Esophagus muscularis mucosa (tissue), 4 donors: ENCODE measurements around the gene TSPOAP1. TPM values are rescaled to one million over a fixed set of nuclear protein-coding genes. Genes with fewer than 3 reads are reported as not detected.

Experiments
- DNase-seq: peaks from one replicate; pipeline ENCODE4 v3.0.0-alpha.2; 2017; ENCODE audit errors: extremely low spot score
- H3K27ac ChIP-seq, 4 donors: fragments of 200-600 bp; sonication (generic); replicated peaks in 1 of 4; 1 replicate in 3 of 4; 2 replicates in 1 of 4; pipeline ENCODE4 v1.5.1; 2016 to 2019; ENCODE audit warnings: mild to moderate bottlenecking in 1 of 4
- H3K27me3 ChIP-seq, 4 donors: fragments of 200-600 bp; sonication (generic); one replicate each; pipeline versions ENCODE4 v1.5.1 to v1.6.0; 2016 to 2019
- H3K36me3 ChIP-seq, 4 donors: fragments of 200-600 bp; sonication (generic); one replicate each; pipeline ENCODE4 v1.5.1; 2016 to 2019
- H3K4me1 ChIP-seq, 4 donors: fragments of 200-600 bp; sonication (generic); one replicate each; pipeline ENCODE4 v1.5.1; 2016 to 2019
- H3K4me3 ChIP-seq, 4 donors: fragments of 200-600 bp; sonication (generic); 1 replicate in 2 of 4; 2 replicates in 2 of 4; pipeline ENCODE4 v1.5.1; 2016 to 2019; ENCODE audit warnings: mild to moderate bottlenecking in 4 of 4, moderate library complexity in 1 of 4
- H3K9me3 ChIP-seq, 4 donors: fragments of 200-600 bp; sonication (generic); 1 replicate in 3 of 4; 2 replicates in 1 of 4; pipeline ENCODE4 v1.5.1; 2016 to 2019
- CTCF ChIP-seq, 3 experiments: fragments of 200-600 bp in 2 of 3; fragments of 450-650 bp in 1 of 3; sonication (generic) in 2 of 3; IDR thresholded peaks; one replicate each; pipeline ENCODE4 v1.5.1; 2017 to 2019; ENCODE audit warnings: antibody characterized with exemption in 3 of 3, mild to moderate bottlenecking in 2 of 3, moderate library complexity in 1 of 3
- EP300 ChIP-seq: sonication (generic); formaldehyde crosslinking; IDR thresholded peaks from one replicate; pipeline ENCODE4 v1.6.1; 2017; ENCODE audit warnings: antibody characterized with exemption
- POLR2A ChIP-seq: fragments of 450-650 bp; IDR thresholded peaks from one replicate; pipeline ENCODE4 v1.6.1; 2017; ENCODE audit warnings: antibody characterized with exemption, moderate library complexity, mild to moderate bottlenecking, low read depth
- POLR2AphosphoS5 ChIP-seq, 2 donors: sonication (generic); formaldehyde crosslinking; IDR thresholded peaks; one replicate each; pipeline ENCODE4 v1.6.1; 2017; ENCODE audit warnings: antibody characterized with exemption in 2 of 2
- WGBS: methylation state at CpG from one replicate; pipeline ENCODE4 v1.1.5; 2018; 5-methylcytosine and 5-hydroxymethylcytosine counted together
- intact Hi-C: fragments of 100-400 bp; cut with DNase I; formaldehyde crosslinking; loops from one replicate; pipeline ENCODE4 v1.15.1; 2023
- total RNA-seq, 4 donors: library from RNA; depleted of rRNA; stranded (reverse); fragments of >200 nt; gene quantifications; one replicate each; pipeline versions ENCODE4 v1.1.0 to v1.2.1, GENCODE V29; 2016

TSPOAP1 gene
- total RNA-seq, 4 donors from 2014 or later = 10.0 to 19.0 (median 16.0) TPM

GRCh38 chr17:58267347-58268324, 61.0 kb downstream of the TSPOAP1 start:
- no peak overlapping the region for H3K4me3 ChIP-seq
- intact Hi-C loops = no loop called here
- no peaks in the 10 kb centered on the region for H3K36me3 ChIP-seq
- no peak for DNase-seq
- TF ChIP-seq CTCF (IDR thresholded peaks at IDR 0.05) = no peak
- no peak for TF ChIP-seq EP300
- TF ChIP-seq POLR2AphosphoS5 (IDR thresholded peaks at IDR 0.05) = no peak
- H3K27ac ChIP-seq = no peak overlapping the region
- no peaks in the 10 kb centered on the region for H3K4me1 ChIP-seq
- WGBS = 80% methylated on average over 16 of the region's 22 CpGs
- no peaks in the 10 kb centered on the region for H3K9me3 ChIP-seq
- peaks cover 0 to 47% (median 0%) of the 10 kb centered on the region in 4 donors for H3K27me3 ChIP-seq

GRCh38 chr17:58265902-58266875, 62.4 kb downstream of the TSPOAP1 start:
- 90% methylated on average over 7 of the region's 7 CpGs for WGBS
- H3K36me3 ChIP-seq = no peaks in the 10 kb centered on the region
- TF ChIP-seq EP300 (no peak), POLR2AphosphoS5 (IDR thresholded peaks at IDR 0.05) (no peak), POLR2A (no peak), CTCF (IDR thresholded peaks at IDR 0.05) (no peak)
- intact Hi-C loops = no loop called here
- H3K9me3 ChIP-seq = no peaks in the 10 kb centered on the region
- H3K27me3 ChIP-seq = peaks cover 0 to 51% (median 2%) of the 10 kb centered on the region in 4 donors
- no peak overlapping the region for H3K4me3 ChIP-seq
- H3K27ac ChIP-seq = no peak overlapping the region
- DNase-seq = no peak
- no peaks in the 10 kb centered on the region for H3K4me1 ChIP-seq

DNA sequence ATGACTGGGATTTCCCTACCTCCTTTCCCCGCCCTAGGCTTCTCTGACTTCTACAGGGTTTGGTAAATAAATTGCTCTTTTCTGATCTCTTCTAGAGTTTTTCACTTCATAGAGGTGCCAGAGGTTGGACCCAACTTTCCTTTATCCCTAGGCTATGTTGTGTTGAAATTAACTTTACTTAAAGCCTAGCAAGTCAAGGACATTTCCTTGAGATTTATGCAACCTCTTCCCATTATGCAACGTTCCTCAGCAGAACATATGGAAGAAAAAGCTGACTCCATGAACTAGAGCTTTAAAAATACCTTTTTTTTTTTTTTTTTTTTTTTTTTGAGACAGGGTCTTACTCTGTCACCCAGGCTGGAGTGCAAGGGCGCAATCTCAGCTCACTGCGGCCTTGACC, 63.3 kb downstream of the TSPOAP1 start:
- 76% methylated on average over 4 of the region's 4 CpGs for WGBS
- DNase-seq = no peak
- H3K4me3 ChIP-seq = no peak overlapping the region
- intact Hi-C loops = no loop called here
- peaks cover 0 to 51% (median 2%) of the 10 kb centered on the region in 4 donors for H3K27me3 ChIP-seq
- H3K4me1 ChIP-seq = no peaks in the 10 kb centered on the region
- TF ChIP-seq POLR2AphosphoS5 (IDR thresholded peaks at IDR 0.05) (no peak), EP300 (no peak), CTCF (IDR thresholded peaks at IDR 0.05) (no peak), POLR2A (no peak)
- H3K27ac ChIP-seq = no peak overlapping the region
- H3K9me3 ChIP-seq = no peaks in the 10 kb centered on the region
- H3K36me3 ChIP-seq = no peaks in the 10 kb centered on the region

- DNase-seq = peak; percentile 75
- no peak overlapping the region for H3K4me3 ChIP-seq
- H3K27me3 ChIP-seq = peaks cover 0 to 51% (median 2%) of the 10 kb centered on the region in 4 donors
- H3K9me3 ChIP-seq = no peaks in the 10 kb centered on the region
- H3K27ac ChIP-seq = no peak overlapping the region
- H3K4me1 ChIP-seq = no peaks in the 10 kb centered on the region
- intact Hi-C loops = no loop called here
- H3K36me3 ChIP-seq = no peaks in the 10 kb centered on the region
- TF ChIP-seq POLR2A (no peak), CTCF (IDR thresholded peaks at IDR 0.05) (no peak), EP300 (no peak), POLR2AphosphoS5 (IDR thresholded peaks at IDR 0.05) (no peak)
- 72% methylated on average over 6 of the region's 6 CpGs for WGBS
These were observed 64.0 kb downstream of the TSPOAP1 start for GRCh38 chr17:58264407-58265103.
